ENCODE results near the gene SLCO4C1. TPM values are rescaled to one million over a fixed set of nuclear protein-coding genes. Genes with fewer than 3 reads are reported as not detected.

Gene SLCO4C1
- total and polyA plus RNA-seq, 3 donors from 2014 or later: 0.81 to 2.1 (median 0.91) TPM

GRCh38 chr5:102295534-102296177 lies 428 bp downstream of the SLCO4C1 start:
- intact Hi-C loops (cut with DNase I; ENCODE audit: low total_unique reads): no loop called here
- 0 to 1% methylated on average over 11 to 26 of the region's 26 CpGs for WGBS, 2 donors
- Histone ChIP-seq H3K4me3 (peak overlapping the region; percentile 49 to 60), H3K4me1 (peaks cover 9% of the 10 kb centered on the region), H3K27me3 (no peaks in the 10 kb centered on the region), H3K36me3 (ENCODE audit: low read depth, missing control alignments) (no peaks in the 10 kb centered on the region), H3K27ac (no peak overlapping the region), H3K9me3 (no peaks in the 10 kb centered on the region)
- no peak for DNase-seq
- no peak for TF ChIP-seq CTCF (IDR thresholded peaks at IDR 0.05)
- no peak for TF ChIP-seq POLR2A (IDR thresholded peaks at IDR 0.05)

GRCh38 chr5:102294886-102295395 lies 1.1 kb downstream of the SLCO4C1 start:
- no peak for DNase-seq
- peaks cover 9% of the 10 kb centered on the region for H3K4me1 ChIP-seq
- TF ChIP-seq POLR2A (IDR thresholded peaks at IDR 0.05): no peak
- no peak for TF ChIP-seq CTCF (IDR thresholded peaks at IDR 0.05)
- H3K36me3 ChIP-seq (ENCODE audit: low read depth, missing control alignments): no peaks in the 10 kb centered on the region
- H3K4me3 ChIP-seq: no peak overlapping the region
- H3K27ac ChIP-seq: no peak overlapping the region
- no peaks in the 10 kb centered on the region for H3K9me3 ChIP-seq
- no peaks in the 10 kb centered on the region for H3K27me3 ChIP-seq
- WGBS, 2 donors: 36 to 44% methylated on average over 4 of the region's 4 CpGs
- intact Hi-C loops (cut with DNase I; ENCODE audit: low total_unique reads): no loop called here

GRCh38 chr5:102290004-102290403 lies 6.1 kb downstream of the SLCO4C1 start:
- TF ChIP-seq CTCF (IDR thresholded peaks at IDR 0.05): no peak
- DNase-seq: no peak
- H3K27me3 ChIP-seq: no peaks in the 10 kb centered on the region
- intact Hi-C loops (cut with DNase I; ENCODE audit: low total_unique reads): no loop called here
- no peak overlapping the region for H3K27ac ChIP-seq
- 96 to 100% methylated on average over 3 of the region's 3 CpGs for WGBS, 2 donors
- H3K36me3 ChIP-seq (ENCODE audit: low read depth, missing control alignments): no peaks in the 10 kb centered on the region
- no peaks in the 10 kb centered on the region for H3K9me3 ChIP-seq
- H3K4me3 ChIP-seq: no peak overlapping the region
- H3K4me1 ChIP-seq: no peaks in the 10 kb centered on the region

GRCh38 chr5:102289251-102289899 lies 6.7 kb downstream of the SLCO4C1 start:
- Histone ChIP-seq H3K9me3 (no peaks in the 10 kb centered on the region), H3K4me3 (no peak overlapping the region), H3K27ac (no peak overlapping the region), H3K4me1 (no peaks in the 10 kb centered on the region), H3K27me3 (no peaks in the 10 kb centered on the region), H3K36me3 (ENCODE audit: low read depth, missing control alignments) (no peaks in the 10 kb centered on the region)
- TF ChIP-seq POLR2A (IDR thresholded peaks at IDR 0.05): no peak
- TF ChIP-seq CTCF (IDR thresholded peaks at IDR 0.05): no peak
- DNase-seq: no peak
- intact Hi-C loops (cut with DNase I; ENCODE audit: low total_unique reads): no loop called here
- 62 to 71% methylated on average over 6 of the region's 6 CpGs for WGBS, 2 donors
